Activated CD8-positive, alpha-beta memory T cell treated with anti-CD3 and anti-CD28 coated beads for 1 hour (primary cell): Measurements from ENCODE around the gene CLPX.
"Not testable (repeated sequence)": the region's sequence is repeated elsewhere in the genome, so short reads cannot be mapped to it uniquely, and the experiment has no call there.

Source experiments
- DNase-seq, 2 donors: peaks; one replicate each; pipeline ENCODE4 v3.0.0-alpha.2; 2020; ENCODE audit warnings: low read depth in 1 of 2; ENCODE audit errors: extremely low read depth in 1 of 2

The CLPX gene

GRCh38 chr15:65207280-65207840, 22.2 kb upstream of the CLPX start:
- DNase-seq, result no peak

GRCh38 chr15:65206750-65207149, 21.6 kb upstream of the CLPX start:
- DNase-seq, result no peak

DNA sequence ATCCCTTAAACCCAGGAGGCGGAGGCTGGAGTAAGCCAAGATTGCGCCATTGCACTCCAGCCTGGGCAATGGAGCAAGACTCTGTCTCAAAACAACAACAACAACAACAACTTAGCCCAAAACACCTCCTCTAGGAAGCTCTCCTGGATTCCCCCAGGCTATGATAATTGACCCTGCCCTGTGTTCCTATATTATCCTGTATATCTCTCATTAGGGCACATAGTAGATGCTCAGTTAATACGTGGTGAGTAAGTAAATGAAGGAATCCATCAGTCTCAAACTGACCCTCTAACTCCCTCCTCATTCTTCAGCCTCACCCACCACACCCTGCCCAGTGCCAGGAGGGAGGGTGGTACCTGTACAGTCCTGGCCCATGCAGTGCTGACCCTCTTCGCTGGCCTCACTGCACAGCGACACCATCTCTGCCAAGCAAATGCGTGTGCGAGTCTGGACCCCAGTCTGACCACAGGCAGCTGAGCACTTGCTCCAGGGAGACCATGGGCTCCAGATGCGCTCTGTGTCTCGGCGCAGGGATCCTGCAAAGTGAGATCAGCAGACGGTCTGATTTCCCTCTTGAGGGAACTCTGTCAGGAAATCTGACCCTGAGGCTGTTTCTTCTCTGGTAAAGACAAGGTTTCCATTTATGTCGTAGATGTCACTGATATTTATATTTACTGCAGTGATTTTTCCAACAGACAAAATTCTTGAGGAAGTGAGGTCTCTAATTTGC, 20.0 kb upstream of the CLPX start:
- no peak for DNase-seq

- no peak for DNase-seq
Observed at GRCh38 chr15:65204236-65204930, 19.2 kb upstream of the CLPX start.

GRCh38 chr15:65201918-65202317, 16.8 kb upstream of the CLPX start:
- no peak for DNase-seq

DNA sequence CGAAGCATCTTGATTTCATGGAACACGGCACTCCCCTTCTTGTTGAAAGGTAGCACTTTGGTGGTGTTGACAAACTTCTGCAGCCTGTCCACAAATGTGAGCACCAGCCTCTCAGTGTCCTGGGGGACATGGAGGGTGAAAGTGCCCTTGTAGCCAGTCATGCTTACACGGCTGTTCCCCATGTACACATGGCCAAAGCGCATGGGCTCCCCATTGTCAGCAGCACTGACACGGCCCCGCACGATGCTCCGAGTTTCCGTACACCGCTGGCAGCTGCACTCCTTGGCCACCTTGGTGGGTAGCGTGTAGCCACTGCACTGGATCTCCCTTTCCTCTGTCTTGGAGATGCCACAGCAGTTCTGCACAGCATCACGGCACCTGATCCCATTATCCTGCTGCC, 13.4 kb upstream of the CLPX start:
- DNase-seq, result no peak

- DNase-seq, result no peak
Observed at GRCh38 chr15:65197337-65197645, 12.1 kb upstream of the CLPX start.

DNA sequence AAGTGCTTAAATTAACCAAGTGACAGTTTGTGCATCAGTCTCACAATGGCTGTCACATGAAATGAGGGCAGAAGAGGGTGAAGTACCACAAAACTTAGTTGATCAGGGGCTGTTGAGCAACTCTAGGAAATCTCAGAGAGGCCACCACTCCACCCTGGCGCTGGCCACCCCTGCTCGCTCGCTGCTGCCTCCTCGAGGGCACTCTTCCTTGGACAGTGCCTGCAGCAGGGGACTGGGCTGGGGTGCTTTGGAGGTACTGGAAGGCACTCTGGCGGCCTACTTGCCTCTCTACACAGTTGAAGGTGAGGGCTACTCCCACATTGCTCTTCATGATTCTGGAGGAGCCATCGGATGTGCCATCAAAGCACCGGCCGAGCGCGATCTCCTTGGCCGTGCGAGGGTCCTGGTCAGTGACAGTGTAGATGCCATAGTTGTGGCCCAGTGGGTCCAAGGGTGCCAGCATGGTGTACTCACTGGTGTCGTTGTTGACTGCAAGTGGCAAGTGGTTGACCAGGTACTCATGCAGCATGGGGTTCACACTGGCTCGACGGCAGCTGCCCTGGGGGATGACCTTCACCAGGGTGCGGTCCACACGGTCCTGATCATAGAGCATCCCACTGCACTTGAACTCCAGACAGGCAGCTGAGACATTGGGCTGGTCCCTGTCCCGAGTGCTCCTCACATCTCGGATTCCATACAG, 11.6 kb upstream of the CLPX start:
- no peak for DNase-seq

DNA sequence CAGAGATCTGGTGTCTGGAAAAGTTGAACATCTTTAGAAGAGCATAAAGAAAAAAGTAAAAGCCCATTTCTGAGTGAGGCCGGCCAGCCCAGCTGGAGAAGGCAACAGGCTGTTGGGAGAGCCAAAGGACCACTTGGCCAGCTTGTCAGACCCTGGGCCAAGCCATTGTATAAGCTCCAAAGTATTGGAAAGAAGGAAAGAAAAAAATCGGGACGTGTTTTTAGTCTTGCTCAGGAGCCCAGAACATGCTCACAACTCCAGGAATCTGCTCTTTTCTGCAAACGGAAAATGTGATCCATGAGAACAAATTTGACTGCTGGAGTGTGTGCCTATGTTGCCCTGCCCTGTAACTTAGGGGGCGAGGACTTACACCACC, 10.4 kb upstream of the CLPX start:
- no peak for DNase-seq

GRCh38 chr15:65194826-65195547, 9.8 kb upstream of the CLPX start:
- no peak for DNase-seq

- DNase-seq, result no peak
Observed at GRCh38 chr15:65192016-65192415, 6.9 kb upstream of the CLPX start.

- no peak for DNase-seq
Observed at GRCh38 chr15:65189102-65189740, 4.1 kb upstream of the CLPX start.

DNA sequence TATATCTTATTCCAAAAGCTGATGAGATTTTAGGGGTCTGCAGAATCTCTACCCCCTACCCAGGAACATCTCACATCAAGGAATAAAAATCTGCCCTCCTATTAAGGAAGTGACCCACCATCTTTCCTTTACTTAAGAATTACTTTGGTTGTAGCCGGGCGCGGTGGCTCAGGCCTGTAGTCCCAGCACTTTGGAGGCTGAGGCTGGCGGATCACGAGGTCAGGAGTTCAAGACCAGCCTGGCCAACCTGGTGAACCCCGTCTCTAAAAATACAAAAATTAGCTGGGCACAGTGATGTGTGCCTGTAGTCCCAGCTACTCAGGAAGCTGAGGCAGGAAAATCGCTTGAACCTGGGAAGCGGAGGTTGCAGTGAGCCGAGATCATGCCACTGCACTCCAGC, 3.3 kb upstream of the CLPX start:
- not testable (repeated sequence) for DNase-seq

DNA sequence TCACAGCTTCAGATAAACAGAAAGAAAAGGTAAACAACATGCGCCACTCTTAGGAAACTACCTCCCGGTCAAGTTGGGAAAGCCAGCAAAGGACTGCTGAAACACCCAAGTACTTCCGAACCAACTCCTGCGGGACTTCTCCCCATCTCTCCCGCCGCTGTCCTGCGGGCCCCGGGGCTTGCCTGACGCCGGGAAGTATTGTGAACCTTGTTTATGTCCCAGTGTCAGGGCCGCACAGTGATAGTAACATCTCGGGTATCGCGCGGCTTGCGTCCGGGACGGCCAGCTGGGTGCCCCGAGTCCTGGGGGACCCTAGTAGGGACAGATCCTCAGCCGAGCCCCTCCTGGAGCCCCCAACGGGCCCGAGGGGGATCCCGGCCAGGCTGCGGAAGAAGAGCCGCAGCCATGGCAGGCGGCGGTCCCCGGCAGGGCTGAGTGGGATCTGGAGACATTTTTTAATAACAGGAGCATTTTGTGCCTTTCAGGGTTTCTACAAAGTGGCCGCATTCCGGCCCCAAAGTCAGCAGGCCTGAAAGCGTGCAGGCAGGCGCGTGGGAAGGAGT, 756 bp downstream of the CLPX start:
- peak in 1 of 2 donors; percentile 11 for DNase-seq

- DNase-seq, result no peak
Observed at GRCh38 chr15:65183865-65184159, 1.3 kb downstream of the CLPX start.

- DNase-seq, result no peak
Observed at GRCh38 chr15:65182538-65182937, 2.6 kb downstream of the CLPX start.

DNA sequence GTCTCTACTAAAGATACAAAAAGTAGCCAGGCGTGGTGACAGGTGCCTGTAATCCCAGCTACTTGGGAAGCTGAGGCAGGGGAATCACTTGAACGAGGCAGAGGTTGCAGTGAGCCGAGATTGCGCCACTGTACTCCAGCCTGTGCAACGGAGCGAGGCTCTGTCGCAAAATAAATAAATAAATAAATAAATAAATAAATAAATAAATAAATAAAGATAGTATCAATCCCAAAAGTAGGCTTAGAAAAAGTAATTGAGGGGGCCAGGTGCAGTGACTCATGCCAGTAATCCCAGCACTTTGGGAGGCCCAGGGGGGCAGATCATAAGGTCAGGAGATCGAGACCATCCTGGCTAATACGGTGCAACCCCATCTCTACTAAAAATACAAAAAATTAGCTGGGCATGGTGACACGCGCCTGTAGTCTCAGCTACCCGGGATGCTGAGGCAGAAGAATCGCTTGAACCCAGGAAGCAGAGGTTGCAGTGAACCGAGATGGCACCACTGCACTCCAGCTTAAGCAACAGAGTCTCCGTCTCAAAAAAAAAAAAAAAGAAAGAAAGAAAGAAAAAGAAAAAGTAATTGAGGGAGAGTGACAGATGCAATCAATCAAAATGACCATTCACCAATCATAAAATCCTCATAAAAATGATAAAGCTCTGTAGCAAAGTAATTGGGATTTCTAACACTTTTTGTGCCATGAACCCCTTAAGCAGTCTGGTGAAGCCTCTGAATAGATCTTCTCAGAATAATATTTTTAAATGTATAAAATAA, 3.4 kb downstream of the CLPX start:
- not testable (repeated sequence) for DNase-seq

GRCh38 chr15:65180167-65180566, 5.0 kb downstream of the CLPX start:
- DNase-seq, result no peak

DNA sequence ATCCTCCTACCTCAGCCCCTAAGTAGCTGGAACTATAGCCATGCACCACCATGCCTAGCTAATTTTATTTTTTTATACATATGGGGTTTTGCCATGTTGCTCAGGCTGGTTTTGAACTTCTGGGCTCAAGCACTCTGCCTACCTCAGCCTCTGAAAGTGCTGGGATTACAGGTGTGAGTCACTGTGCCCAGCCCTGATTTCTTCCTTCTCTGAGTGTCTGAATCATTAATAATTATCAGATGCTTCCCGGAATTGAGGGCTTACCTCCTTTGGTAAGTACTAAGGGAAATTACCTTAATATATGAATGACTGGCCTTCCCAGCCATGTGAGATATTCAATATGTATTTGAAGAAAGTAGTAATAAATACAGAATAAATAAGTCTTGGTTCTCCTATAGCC, 7.2 kb downstream of the CLPX start:
- DNase-seq, result no peak

DNA sequence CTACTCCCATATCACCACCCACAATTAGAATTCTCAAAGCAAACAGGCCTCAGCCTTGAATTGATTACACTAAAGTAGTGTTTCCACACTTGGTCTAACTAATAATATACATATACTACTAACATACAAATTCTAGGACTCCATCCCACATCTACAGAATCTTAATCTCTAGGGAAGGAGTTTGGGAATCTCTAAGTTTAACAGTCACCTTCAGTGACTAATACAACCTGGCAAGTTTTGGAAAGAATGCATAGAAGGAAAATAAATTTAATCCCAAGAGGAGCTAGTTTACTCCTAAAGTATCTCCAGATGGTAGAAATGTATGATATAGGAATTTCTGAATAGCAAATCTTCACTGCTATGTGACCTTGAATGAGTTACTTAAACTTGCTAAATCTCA, 9.1 kb downstream of the CLPX start:
- no peak for DNase-seq
